ENCODE results near the gene LGALS3.

LGALS3 gene

GRCh38 chr14:55142466-55142865, 13.4 kb downstream of the LGALS3 start:
- H3K27ac ChIP-seq = no peak overlapping the region
- TF ChIP-seq CTCF (IDR thresholded peaks at IDR 0.05) = no peak
- no peak for TF ChIP-seq ZFX (IDR thresholded peaks at IDR 0.05; ENCODE audit: borderline replicate concordance)

DNA sequence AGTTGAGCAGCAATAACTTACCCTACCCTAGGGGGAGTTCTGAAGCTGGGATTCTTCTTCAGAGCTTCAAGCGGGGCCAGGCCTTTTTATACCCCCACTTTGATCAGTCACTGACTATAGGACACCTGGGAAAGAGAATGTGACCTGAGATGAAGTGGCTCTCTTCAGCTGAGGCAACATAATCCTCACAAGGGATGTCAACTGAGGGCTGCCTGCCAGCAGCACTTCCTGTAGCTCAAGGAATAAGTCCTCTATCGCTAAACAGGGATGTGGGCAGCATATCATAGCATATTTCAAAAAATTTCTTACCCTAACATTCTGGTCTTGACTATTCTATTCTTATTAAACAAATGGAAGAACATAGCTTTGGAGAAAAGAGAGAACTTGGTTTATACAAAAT, 17.4 kb downstream of the LGALS3 start:
- no peak overlapping the region for H3K27ac ChIP-seq
- no peak for TF ChIP-seq ZFX (IDR thresholded peaks at IDR 0.05; ENCODE audit: borderline replicate concordance)
- no peak for TF ChIP-seq CTCF (IDR thresholded peaks at IDR 0.05)

GRCh38 chr14:55151601-55152000, 22.5 kb downstream of the LGALS3 start:
- TF ChIP-seq ZFX (IDR thresholded peaks at IDR 0.05; ENCODE audit: borderline replicate concordance) (no peak), CTCF (IDR thresholded peaks at IDR 0.05) (no peak)
- H3K27ac ChIP-seq = no peak overlapping the region

DNA sequence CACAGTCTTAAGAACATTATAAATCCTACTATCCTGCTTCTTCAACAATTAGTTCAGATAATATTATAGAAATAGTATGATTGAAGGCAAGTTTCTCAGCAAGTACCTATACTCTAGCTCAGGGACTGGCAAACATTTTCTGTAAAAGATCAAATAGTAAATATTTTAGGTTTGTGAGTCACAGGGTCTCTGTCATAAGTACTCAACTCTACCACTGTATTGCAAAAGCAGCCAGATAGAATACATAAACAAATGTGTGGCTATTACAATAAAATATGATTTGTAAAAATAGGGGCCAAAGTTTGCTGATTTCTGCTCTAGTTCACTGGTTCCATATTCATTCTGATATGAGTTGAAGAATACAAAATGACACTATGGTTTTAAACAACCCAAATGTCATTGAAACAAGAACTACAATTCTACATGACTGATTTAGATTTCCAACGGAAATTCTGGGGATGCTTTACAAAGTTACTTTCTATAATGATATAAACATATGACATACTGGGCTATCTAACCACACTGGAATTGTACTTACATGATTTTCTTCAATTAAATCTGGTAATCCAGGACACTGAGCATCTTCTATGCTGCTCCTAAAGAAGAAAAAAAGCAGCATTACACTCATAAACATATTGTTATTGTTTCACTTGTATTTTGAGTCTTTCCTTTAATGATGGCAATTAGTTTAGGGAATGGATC, 23.2 kb downstream of the LGALS3 start:
- TF ChIP-seq ZFX (IDR thresholded peaks at IDR 0.05; ENCODE audit: borderline replicate concordance) (no peak), CTCF (IDR thresholded peaks at IDR 0.05) (no peak)
- no peak overlapping the region for H3K27ac ChIP-seq

- H3K27ac ChIP-seq = no peak overlapping the region
- TF ChIP-seq ZFX (IDR thresholded peaks at IDR 0.05; ENCODE audit: borderline replicate concordance) = no peak
- no peak for TF ChIP-seq CTCF (IDR thresholded peaks at IDR 0.05)
These were observed 24.9 kb downstream of the LGALS3 start for GRCh38 chr14:55153951-55154350.

GRCh38 chr14:55157080-55157479, 28.0 kb downstream of the LGALS3 start:
- no peak for TF ChIP-seq CTCF (IDR thresholded peaks at IDR 0.05)
- TF ChIP-seq ZFX (IDR thresholded peaks at IDR 0.05; ENCODE audit: borderline replicate concordance) = no peak
- no peak overlapping the region for H3K27ac ChIP-seq

DNA sequence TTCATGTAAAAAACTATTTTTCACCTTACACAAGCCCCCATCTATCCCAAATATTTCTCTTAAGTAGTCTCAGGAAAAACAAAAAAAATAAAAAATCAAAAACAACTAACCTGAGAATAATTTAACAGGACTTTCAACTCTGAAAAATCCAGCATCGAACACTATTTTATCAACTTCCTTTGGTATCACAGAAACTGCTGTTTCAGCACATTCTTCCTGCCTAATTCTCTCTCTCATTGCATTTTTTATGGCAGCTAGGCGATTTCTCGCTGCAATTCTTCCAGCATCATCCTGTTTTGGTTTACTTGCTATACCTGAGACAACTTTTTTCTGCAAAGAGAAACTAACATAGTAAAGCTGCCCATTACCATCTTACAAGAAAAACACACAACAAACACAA, 29.4 kb downstream of the LGALS3 start:
- TF ChIP-seq CTCF (IDR thresholded peaks at IDR 0.05) (no peak), ZFX (IDR thresholded peaks at IDR 0.05; ENCODE audit: borderline replicate concordance) (no peak)

More for the DNA sequence above, 29.4 kb downstream of the LGALS3 start:
- H3K27ac ChIP-seq = no peak overlapping the region
